SK-MEL-5 (cell line): ENCODE results near the gene TRIP6. TPM values are rescaled to one million over a fixed set of nuclear protein-coding genes. Genes with fewer than 3 reads are reported as not detected.
A peak's percentile ranks its signal among the peaks of the same experiment; 100 is the strongest.

ENCODE experiments used
- DNase-seq: peaks from one replicate; pipeline ENCODE4 v3.0.0-alpha.2; 2016; ENCODE audit warnings: low read depth, low spot score
- in situ Hi-C: cut with HindIII; loops from 2 replicates; pipeline ENCODE4 v1.10.0; 2016; ENCODE audit warnings: low sequenced_read_pairs, high pct_unique_total_duplicates, low pct_unique_long_range_greater_than_20kb
- total RNA-seq: library from RNA; depleted of rRNA; stranded (reverse); fragments of >200 nt; shearing (Covaris generic); gene quantifications from 2 replicates; pipeline ENCODE4 v1.2.3, GENCODE V29; 2014

TRIP6 gene
- total RNA-seq, 1 experiment from 2014 or later: 109 TPM

- in situ Hi-C loops: no loop called here
- no peak for DNase-seq
Measured at GRCh38 chr7:100864263-100864845, 2.8 kb upstream of the TRIP6 start.

GRCh38 chr7:100865372-100865911 is 1.7 kb upstream of the TRIP6 start:
- in situ Hi-C loops: no loop called here
- DNase-seq: no peak

- DNase-seq: no peak
- in situ Hi-C loops: no loop called here
Measured at GRCh38 chr7:100865938-100866728, 1.1 kb upstream of the TRIP6 start.

GRCh38 chr7:100866729-100867039 is 503 bp upstream of the TRIP6 start:
- in situ Hi-C loops: no loop called here
- no peak for DNase-seq

DNA sequence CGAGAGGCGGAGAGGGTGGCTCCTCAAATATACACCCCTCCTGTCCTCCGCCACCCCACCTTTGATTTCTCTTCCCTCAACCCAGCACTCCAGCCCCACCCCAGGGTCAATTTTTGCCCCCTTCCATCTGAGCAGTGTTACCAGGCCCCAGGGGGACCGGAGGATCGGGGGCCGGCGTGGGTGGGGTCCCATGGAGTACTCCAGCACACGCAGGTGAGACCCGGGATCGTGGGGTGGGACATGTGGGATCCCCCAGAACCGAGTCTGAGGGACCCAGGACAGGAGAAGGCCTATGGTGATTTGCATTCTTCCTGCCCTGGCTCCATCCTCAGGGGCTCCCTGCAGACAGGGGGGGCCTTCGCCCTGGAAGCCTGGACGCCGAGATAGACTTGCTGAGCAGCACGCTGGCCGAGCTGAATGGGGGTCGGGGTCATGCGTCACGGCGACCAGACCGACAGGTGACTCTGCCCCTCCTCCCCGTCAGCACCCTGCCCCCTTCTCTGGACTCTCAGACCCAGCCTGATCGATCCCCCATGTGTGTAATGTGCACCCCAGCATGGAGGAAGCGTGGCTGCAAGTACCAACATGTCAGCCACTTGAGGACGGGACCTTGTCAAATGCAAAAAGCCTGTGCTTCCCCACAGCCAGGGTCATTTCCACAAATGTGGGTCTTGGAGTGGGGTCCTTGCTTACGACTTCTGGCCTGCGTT is 744 bp downstream of the TRIP6 start:
- no peak for DNase-seq
- in situ Hi-C loops: no loop called here

DNA sequence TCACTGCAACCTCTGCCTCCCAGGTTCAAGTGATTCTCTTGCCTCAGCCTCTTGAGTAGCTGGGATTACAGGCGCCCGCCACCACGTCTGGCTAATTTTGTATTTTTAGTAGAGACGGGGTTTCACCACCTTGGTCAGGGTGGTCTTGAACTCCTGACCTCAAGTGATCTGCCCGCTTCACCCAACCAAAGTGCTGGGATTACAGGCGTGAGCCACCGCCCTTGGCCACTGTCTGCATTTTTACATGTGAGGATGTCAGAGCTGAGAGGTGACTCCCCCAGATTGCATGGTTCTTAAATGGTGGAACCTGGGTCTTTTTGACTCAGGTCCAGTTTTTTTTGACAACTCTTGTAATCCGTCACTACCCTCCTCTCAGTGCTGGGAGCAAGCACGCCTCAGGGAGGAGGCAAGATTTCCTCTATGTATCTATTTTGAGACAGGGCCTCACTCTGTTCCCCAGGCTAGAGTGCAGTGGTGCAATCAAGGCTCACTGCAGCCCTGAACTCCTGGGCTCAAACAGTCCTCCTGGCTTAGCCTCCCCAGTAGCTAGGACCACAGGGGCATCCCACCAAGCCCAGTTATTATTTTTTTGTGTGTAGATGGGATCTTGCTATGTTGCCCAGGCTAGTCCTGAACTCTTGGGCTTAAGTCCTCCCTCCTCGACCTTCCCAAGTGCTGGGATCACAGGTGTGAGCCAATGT is 6.6 kb downstream of the TRIP6 start:
- DNase-seq: no peak
- in situ Hi-C loops: no loop called here

- in situ Hi-C loops: no loop called here
- DNase-seq: no peak
Measured at GRCh38 chr7:100874300-100874576, 7.1 kb downstream of the TRIP6 start.

DNA sequence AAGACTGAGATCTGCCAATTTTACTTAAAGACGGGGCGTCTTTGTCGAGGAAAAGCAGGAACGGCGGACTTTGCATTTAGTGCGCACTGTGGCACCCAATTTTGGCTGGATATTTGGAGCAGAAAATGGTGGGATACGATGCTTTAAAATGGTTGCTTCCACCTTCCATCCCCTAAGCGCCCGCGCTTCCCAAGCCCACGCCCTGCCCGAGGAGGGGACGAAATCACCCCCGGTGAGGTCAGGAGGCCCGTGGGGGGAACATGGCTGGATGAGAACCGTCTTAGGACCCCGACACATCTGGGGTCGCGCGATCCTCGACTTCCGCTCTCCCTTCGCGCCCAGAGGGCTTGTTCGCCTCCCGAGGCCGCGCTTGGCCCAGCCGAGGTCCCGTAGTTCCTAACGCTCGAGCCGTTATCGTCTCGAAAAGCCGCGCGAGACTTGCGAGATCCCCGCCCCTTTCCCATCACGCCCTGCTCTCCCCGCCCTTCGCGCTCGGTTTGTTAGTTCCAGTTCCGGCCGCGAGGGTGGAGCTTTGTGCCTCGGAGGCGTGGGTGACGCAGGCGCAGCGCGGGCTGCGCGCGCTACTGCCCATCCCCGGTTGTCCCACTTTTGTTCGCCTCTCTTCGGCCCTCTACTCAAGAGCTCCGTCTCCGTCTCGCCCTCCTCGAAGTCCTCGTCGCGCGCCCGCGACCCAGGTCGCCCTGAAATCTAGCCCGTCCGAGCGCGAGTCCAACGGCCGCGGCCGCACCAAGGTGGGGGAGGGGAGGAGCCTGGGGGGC is 7.6 kb downstream of the TRIP6 start, which contains the start of gene SRRT:
TSS of gene SRRT (plus strand) at position 527 of the 779 bp plus-strand sequence. CDS start 488 bp downstream, outside the sequence.
- peak; percentile 99 for DNase-seq
- in situ Hi-C loops: no loop called here

DNA sequence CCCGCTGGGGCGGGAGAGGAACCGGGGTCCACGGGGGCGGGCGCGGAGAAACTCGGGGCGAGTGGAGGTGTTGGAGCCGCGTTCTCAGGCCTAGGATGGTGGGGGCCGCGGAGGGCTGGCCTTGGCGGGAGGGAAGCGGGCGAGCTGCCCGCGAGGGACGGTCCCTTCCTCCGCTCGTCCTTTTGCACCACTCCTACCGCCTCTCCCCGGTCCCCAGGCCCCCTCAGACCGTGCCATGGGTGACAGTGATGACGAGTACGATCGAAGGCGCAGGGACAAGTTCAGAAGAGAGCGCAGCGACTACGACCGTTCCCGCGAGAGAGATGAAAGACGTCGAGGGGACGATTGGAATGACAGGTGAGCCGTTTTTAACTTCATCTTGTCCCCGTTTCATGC is 8.2 kb downstream of the TRIP6 start:
- in situ Hi-C loops: no loop called here

GRCh38 chr7:100878013-100878412 is 10.8 kb downstream of the TRIP6 start:
- DNase-seq: no peak
- in situ Hi-C loops: no loop called here

More for the DNA sequence above, 8.2 kb downstream of the TRIP6 start:
- no peak for DNase-seq

DNA sequence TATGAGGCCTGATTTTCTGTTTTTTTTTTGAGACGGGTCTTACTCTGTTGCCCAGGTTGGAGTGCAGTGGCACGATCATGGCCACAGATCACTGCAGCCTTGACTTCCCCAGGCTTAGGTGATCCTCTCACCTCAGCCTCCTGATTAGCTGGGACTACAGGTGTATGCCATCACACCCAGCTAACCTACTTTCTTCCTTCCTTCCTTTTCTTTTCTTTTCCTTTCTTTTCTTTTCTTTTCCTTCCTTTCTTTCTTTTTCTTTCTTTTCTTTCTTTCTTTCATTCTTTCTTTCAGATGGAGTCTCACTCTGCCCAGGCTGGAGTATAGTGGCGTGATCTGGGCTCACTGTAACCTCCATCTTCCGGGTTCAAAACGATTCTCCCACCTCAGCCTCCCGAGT is 11.5 kb downstream of the TRIP6 start:
- in situ Hi-C loops: no loop called here
- no peak for DNase-seq

DNA sequence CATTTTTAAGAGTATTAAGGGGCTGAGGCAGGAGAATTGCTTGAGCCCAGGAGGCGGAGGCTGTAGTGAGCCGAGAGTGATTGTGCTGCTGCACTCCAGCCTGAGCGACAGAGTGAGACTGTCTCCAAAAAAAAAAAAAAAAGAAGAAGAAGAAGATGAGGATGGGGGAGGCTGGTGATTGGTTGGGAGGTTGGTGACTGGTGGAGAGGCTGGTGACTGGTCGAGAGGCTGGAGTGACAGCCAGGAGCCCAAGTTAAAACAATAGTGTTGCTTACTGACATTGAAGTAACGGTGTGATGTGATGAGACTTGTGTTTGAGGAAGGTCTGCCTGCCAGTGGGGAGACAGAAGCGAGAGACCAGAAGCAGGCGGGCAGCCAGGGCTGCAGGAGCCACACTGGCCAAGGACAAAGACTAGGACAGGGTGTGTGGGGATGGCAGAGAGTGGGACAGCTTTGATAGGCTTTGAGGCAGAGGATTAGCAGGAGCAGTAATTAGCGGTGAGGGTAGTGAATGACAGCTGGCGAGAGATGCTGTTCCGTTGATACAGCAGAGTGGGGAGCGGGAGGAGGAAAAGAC is 12.6 kb downstream of the TRIP6 start:
- DNase-seq: no peak
- in situ Hi-C loops: no loop called here

GRCh38 chr7:100880645-100881044 is 13.5 kb downstream of the TRIP6 start:
- in situ Hi-C loops: no loop called here

GRCh38 chr7:100881136-100881535 is 13.9 kb downstream of the TRIP6 start:
- in situ Hi-C loops: no loop called here
- no peak for DNase-seq

More at GRCh38 chr7:100880645-100881044, 13.5 kb downstream of the TRIP6 start:
- no peak for DNase-seq

- DNase-seq: no peak
Measured at GRCh38 chr7:100882201-100882600, 15.0 kb downstream of the TRIP6 start.

DNA sequence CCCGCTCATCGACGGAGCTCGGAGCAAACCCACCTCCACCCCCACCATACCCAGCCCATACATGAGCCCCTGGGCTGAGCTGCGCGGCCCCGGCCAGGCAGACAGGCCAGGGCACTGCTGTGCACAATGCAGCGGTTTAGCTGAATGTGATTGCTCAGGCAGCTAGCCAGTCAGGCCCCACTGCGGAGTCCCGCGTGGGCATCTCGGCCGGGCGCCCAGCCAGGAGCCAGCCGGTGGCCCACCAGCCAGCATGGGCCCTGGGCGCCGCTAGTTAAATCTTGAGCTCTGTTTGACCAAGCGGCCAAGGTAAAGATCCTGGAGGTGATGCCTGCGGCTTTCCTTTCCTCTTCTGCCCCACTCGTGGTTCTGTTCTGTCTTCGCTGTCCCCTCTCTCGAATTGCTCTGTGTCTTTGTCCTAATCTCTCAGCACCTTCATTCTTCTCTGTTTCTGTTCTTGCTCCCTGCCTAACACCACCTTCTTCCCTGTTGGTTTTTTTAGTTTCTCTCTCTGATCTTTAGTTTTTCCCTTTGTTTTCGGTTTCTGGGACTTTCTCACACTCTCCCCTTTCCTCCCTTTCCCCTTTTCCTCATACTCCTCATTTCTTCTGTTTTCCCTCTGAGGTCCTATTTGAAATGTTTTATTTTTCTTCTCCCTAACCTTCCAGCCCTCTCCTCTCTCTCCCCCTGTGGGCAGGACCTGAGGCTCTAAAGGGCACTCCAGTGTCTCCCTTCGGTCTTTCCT is 15.8 kb downstream of the TRIP6 start:
- DNase-seq: no peak
- in situ Hi-C loops: no loop called here

More at GRCh38 chr7:100882201-100882600, 15.0 kb downstream of the TRIP6 start:
- in situ Hi-C loops: no loop called here
